Breast epithelium (tissue), 4 donors: ENCODE data around the gene NOX3. TPM values are rescaled to one million over a fixed set of nuclear protein-coding genes. Genes with fewer than 3 reads are reported as not detected.

Experiments
- DNase-seq, 2 donors: peaks; one replicate each; pipeline ENCODE4 v3.0.0-alpha.2; 2019; ENCODE audit warnings: low spot score in 2 of 2
- H3K27ac ChIP-seq, 2 donors: fragments of 200-600 bp; sonication (generic) in 1 of 2; one replicate each; pipeline ENCODE4 v1.5.1; 2016 to 2019; ENCODE audit warnings: mild to moderate bottlenecking in 1 of 2
- H3K27me3 ChIP-seq, 2 donors: fragments of 200-600 bp; sonication (generic) in 1 of 2; one replicate each; pipeline versions ENCODE4 v1.5.1 to v1.6.0; 2017 to 2019; ENCODE audit warnings: control low read depth in 1 of 2, mild to moderate bottlenecking in 1 of 2
- H3K36me3 ChIP-seq: fragments of 200-600 bp; one replicate; pipeline ENCODE4 v1.5.1; 2019
- H3K4me1 ChIP-seq, 2 donors: fragments of 200-600 bp; sonication (generic); one replicate each; pipeline ENCODE4 v1.5.1; 2016 to 2019; ENCODE audit warnings: control low read depth in 1 of 2
- H3K4me3 ChIP-seq, 3 donors: fragments of 200-600 bp; sonication (generic); 1 replicate in 2 of 3; 2 replicates in 1 of 3; pipeline ENCODE4 v1.5.1; 2016 to 2019; ENCODE audit warnings: mild to moderate bottlenecking in 3 of 3, moderate library complexity in 2 of 3
- H3K9me3 ChIP-seq, 2 donors: fragments of 200-600 bp; sonication (generic) in 1 of 2; one replicate each; pipeline ENCODE4 v1.5.1; 2016 to 2019; ENCODE audit warnings: control low read depth in 1 of 2
- CTCF ChIP-seq, 3 donors: fragments of 450-650 bp; IDR thresholded peaks; one replicate each; pipeline ENCODE4 v1.5.1; 2016 to 2017; ENCODE audit warnings: antibody characterized with exemption in 3 of 3, mild to moderate bottlenecking in 3 of 3, moderate library complexity in 3 of 3
- POLR2A ChIP-seq: fragments of 450-650 bp; IDR thresholded peaks from one replicate; pipeline ENCODE4 v1.6.1; 2016; ENCODE audit warnings: antibody characterized with exemption, mild to moderate bottlenecking, moderate library complexity
- POLR2AphosphoS5 ChIP-seq, 3 donors: sonication (generic); formaldehyde crosslinking; IDR thresholded peaks; one replicate each; pipeline ENCODE4 v1.6.1; 2017; ENCODE audit warnings: antibody characterized with exemption in 3 of 3
- intact Hi-C: fragments of 100-400 bp; cut with DNase I; formaldehyde crosslinking; loops from one replicate; pipeline ENCODE4 v1.15.1; 2023; ENCODE audit warnings: low total_unique reads
- total RNA-seq, 3 donors: library from RNA; depleted of rRNA; stranded (reverse); fragments of >200 nt; gene quantifications; one replicate each; pipeline ENCODE4 v1.1.0, GENCODE V29; 2016

Gene NOX3
- total RNA-seq, 3 donors from 2014 or later: not detected

- no peaks in the 10 kb centered on the region for H3K27me3 ChIP-seq
Measured at GRCh38 chr6:155429321-155429893, 26.2 kb downstream of the NOX3 start.

GRCh38 chr6:155426408-155426945 lies 29.2 kb downstream of the NOX3 start:
- no peaks in the 10 kb centered on the region for H3K4me1 ChIP-seq
- no peak overlapping the region for H3K27ac ChIP-seq
- H3K9me3 ChIP-seq: no peaks in the 10 kb centered on the region
- no peak overlapping the region for H3K4me3 ChIP-seq
- intact Hi-C loops: no loop called here
- no peaks in the 10 kb centered on the region for H3K27me3 ChIP-seq
- no peaks in the 10 kb centered on the region for H3K36me3 ChIP-seq
- no peak for DNase-seq
- no peak for TF ChIP-seq POLR2AphosphoS5 (IDR thresholded peaks at IDR 0.05)
- no peak for TF ChIP-seq POLR2A
- TF ChIP-seq CTCF (IDR thresholded peaks at IDR 0.05): no peak

More at GRCh38 chr6:155429321-155429893, 26.2 kb downstream of the NOX3 start:
- intact Hi-C loops: no loop called here
- Histone ChIP-seq H3K36me3 (no peaks in the 10 kb centered on the region), H3K9me3 (no peaks in the 10 kb centered on the region), H3K27ac (no peak overlapping the region), H3K4me1 (no peaks in the 10 kb centered on the region), H3K4me3 (no peak overlapping the region)
- no peak for DNase-seq
- TF ChIP-seq POLR2A (no peak), POLR2AphosphoS5 (IDR thresholded peaks at IDR 0.05) (no peak), CTCF (IDR thresholded peaks at IDR 0.05) (no peak)

- intact Hi-C loops: no loop called here
- Histone ChIP-seq H3K27me3 (no peaks in the 10 kb centered on the region), H3K4me1 (no peaks in the 10 kb centered on the region), H3K4me3 (no peak overlapping the region), H3K27ac (no peak overlapping the region), H3K9me3 (no peaks in the 10 kb centered on the region), H3K36me3 (no peaks in the 10 kb centered on the region)
- no peak for DNase-seq
- TF ChIP-seq POLR2AphosphoS5 (IDR thresholded peaks at IDR 0.05) (no peak), CTCF (IDR thresholded peaks at IDR 0.05) (no peak), POLR2A (no peak)
Measured at GRCh38 chr6:155424181-155424580, 31.5 kb downstream of the NOX3 start.

GRCh38 chr6:155422635-155423034 lies 33.0 kb downstream of the NOX3 start:
- no peak for DNase-seq
- no peaks in the 10 kb centered on the region for H3K4me1 ChIP-seq
- TF ChIP-seq POLR2A (no peak), POLR2AphosphoS5 (IDR thresholded peaks at IDR 0.05) (no peak), CTCF (IDR thresholded peaks at IDR 0.05) (no peak)
- no peak overlapping the region for H3K27ac ChIP-seq
- H3K4me3 ChIP-seq: no peak overlapping the region
- intact Hi-C loops: no loop called here
- H3K36me3 ChIP-seq: no peaks in the 10 kb centered on the region
- H3K9me3 ChIP-seq: no peaks in the 10 kb centered on the region
- no peaks in the 10 kb centered on the region for H3K27me3 ChIP-seq

- intact Hi-C loops: no loop called here
- no peak for TF ChIP-seq CTCF (IDR thresholded peaks at IDR 0.05)
- TF ChIP-seq POLR2A: no peak
- TF ChIP-seq POLR2AphosphoS5 (IDR thresholded peaks at IDR 0.05): no peak
- H3K4me3 ChIP-seq: no peak overlapping the region
- no peaks in the 10 kb centered on the region for H3K4me1 ChIP-seq
- no peak overlapping the region for H3K27ac ChIP-seq
- H3K27me3 ChIP-seq: no peaks in the 10 kb centered on the region
- DNase-seq: no peak
- H3K9me3 ChIP-seq: no peaks in the 10 kb centered on the region
- no peaks in the 10 kb centered on the region for H3K36me3 ChIP-seq
Measured at GRCh38 chr6:155420492-155420891, 35.1 kb downstream of the NOX3 start.
